T-helper 1 cell treated with Interleukin-12 subunit alpha and Interleukin-12 subunit beta and Interleukin-4 antibody, amounts not matched to agents 30 ng/mL and 1 ng/mL, for 36 hours (primary cell): ENCODE data around the gene KRTAP16-1. TPM values are rescaled to one million over a fixed set of nuclear protein-coding genes. Genes with fewer than 3 reads are reported as not detected.

ENCODE experiments used
- intact Hi-C: fragments of 100-400 bp; cut with micrococcal nuclease; formaldehyde crosslinking; loops from one replicate; pipeline ENCODE4 v1.15.1; 2024
- total RNA-seq: library from RNA; stranded (reverse); gene quantifications from 2 replicates; pipeline ENCODE4 v1.2.3, GENCODE V29; 2022

The KRTAP16-1 gene
- total RNA-seq, 1 donor from 2014 or later, result not detected

DNA sequence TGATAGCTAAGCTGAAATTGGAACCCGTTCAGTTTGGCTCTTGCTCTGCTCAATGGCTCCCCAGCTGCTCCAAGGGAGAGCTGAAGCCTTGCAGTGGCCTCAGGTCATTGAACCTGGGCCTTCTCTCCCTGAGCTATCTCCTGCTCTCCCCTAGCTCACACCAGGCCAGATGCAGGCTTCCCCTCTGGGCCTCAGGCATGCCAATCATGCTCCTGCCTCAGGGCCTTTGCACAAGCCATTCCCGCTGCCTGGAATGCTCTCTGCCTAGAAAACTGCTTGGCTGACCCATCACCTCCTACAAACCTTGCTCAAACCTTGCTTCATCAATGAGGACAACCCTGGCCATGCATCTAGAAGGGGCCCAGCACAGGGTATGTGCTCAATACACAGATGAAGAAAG lies 23.1 kb upstream of the KRTAP16-1 start:
- intact Hi-C loops, result no loop called here

DNA sequence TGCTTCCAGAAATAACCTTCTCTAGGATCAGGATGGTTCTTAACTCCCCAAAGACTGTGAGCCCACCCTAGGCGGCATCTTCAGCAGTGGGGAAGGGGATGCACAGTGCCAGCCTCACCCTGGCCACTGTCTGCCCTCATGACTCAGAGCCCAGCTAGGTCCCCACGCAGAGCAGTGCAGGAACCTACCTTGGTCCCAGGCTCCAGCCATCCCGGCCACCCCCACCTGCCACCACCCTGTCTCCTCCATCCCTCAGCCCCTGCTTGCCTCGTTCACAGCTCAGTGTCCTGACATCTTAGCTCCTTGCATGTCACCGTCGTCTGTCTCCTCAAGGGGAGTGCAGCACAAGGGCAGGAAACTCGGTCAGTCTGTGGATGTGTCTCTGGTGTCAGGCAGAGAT lies 22.5 kb upstream of the KRTAP16-1 start:
- intact Hi-C loops, result no loop called here

DNA sequence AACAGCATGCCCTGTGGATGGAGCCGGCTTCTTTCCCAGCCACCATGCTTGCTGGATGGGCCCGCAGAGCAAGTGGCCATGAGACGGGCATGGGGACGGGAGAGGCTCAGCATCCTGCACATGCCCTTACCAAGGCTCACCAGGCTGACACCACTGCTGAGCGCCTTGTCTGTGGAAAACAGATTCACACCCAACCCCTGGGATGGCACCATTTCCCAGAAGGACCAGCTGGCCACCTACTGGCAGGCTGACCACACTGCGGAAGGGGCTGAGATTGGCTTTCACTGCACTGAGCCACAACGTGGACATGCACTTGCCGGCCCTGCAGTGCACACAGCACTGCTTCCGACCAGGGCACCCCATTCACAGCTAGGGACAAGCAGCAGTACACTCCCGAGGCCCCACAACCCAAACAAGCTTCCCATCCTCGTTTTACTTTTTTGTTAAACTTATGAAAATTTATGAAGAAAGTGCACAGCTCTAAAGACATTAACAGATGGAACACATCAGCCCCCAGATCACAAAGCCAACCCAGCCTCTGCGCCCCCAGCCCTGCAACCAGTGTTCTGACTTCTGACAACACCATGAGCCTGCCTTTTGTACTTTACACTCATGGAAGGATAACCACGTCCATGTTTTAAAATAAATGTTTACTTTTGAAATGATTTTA lies 20.3 kb upstream of the KRTAP16-1 start:
- intact Hi-C loops, result no loop called here

DNA sequence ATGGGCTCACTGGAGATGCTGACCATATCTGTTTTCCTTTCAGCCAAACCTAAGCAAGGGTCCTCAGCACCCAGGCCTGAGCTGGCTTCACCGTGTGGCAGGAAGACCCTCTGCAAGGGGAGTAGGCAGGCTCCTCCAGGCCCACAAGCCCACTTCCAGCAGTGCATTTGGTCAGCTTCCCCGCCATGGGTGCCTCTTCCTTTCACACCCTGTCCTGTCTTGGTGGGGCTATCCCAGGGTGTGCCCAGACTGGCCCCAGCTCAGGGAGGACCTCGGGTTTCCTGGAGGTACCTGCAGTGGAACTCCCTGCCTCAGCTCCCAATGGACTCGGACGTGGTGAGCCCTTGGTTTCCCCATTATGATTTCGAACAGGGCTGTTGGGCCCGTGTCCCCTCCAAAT lies 19.1 kb upstream of the KRTAP16-1 start:
- intact Hi-C loops, result no loop called here

DNA sequence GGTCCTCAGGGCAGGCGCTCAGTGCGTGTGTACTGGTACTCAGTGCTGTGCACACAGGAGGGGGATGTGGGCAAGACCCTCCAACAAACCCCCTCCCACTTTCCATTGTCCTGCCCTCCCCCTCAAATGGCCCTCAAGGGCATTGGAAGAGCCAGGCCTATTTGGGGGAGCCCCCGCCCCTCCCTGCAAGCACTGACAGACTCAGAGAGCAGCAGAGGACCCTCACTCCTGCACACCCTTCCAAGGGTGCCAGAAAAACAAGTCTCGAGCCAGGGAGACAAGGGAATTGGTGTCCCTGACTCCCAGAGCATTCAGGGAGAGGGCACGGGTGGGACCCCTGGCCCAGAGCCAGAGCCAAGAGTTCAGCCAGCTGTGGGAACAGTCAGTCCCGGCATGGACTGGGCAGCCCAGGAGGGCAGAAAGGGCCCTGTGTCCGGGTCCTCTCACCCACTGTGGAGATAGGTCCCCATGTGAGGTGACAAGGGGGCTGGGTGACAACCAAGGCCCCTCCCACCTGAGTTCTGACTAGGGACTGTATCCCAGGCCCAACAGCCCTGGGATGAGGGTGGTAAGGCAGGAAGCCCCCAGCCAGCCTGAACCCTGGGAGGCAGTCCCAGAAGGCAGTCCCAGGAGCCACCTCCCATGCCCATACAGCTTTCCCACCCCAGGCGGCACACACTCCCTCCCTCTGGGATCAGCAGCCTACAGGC lies 18.5 kb upstream of the KRTAP16-1 start:
- intact Hi-C loops, result no loop called here

DNA sequence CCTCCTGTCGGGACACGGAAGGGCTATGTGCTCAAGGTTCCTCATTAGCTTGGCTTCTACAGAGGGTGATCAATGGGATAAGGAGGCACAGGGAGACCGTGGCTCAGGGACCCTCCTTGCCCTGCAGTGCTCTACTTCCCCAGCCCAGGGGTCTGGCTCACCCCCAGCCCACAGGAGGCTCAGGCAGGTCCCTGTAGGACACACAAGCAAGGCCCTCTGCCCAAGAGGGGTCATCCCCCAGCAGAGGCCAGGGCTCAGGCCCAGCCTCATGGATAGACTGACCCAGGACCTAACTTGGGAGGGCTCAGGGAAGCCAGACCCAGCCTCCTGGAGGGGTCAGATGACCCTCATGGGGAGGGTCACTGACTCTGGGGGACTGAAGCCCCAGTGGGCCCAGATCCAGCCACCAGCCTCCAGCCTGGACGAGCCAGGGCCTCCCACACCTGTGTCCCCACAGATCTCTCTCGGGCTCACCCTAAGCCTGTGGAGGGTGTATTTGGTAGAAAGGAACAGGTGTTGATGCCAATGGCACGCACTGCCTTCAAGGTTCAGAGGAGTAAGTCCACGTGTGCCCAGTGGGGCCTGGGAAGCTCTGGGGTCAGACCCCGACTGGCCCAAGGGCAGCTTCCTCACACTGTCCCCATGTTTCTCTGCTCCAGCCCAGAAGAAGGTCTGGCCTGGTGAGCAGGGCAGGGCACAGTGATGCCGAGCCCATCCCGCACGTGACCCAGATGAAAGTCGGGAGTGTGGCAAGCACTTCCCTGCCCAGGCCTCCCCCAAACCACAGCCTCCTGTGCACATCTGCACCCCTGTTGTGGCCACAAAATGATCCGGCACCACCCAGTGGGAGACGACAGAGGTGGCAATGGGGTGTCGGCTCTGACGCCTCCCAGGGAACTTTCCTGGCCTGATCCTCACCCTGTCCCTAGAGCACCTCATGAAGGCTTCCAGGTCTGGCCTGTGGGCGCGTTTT lies 17.4 kb upstream of the KRTAP16-1 start:
- intact Hi-C loops, result no loop called here

DNA sequence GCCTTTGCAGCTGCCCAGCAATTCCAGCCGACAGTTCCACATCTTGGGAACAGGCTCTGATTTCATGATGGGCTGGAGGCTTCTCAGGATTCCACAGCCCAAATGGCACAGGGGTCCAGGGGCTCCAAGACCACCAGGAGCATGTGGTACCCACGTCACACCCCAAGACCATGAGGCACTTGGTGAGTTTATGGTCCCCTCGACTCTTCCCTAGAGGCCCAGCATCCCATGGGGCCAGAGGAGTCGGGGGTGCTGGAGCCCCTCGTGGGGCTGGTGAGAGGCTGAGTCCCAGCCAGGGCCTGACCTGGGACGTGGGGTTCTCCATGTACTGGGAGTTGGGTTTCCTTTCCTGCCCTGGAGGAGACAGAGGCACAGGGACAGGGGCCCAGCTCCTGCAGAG lies 16.5 kb upstream of the KRTAP16-1 start:
- intact Hi-C loops, result no loop called here

DNA sequence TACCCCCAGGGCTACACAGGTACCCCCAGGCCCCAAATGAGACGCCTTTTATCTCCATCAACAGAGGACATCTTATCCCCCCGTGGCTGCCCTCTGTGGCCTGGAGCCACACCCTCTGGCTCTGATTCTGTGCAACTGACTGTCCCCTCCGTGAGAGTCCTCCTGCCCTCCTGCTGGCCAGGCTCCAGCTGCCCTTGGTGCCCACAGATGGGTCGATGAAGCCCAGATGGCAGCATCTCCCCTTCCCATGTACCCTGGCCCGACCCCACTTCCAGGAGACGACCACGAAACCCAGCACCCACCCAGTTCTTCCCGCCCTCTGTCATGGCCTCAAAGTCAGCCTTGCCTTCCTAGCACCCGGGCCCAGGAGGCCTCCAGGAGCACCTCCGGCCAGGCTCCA lies 16.0 kb upstream of the KRTAP16-1 start:
- intact Hi-C loops, result no loop called here

DNA sequence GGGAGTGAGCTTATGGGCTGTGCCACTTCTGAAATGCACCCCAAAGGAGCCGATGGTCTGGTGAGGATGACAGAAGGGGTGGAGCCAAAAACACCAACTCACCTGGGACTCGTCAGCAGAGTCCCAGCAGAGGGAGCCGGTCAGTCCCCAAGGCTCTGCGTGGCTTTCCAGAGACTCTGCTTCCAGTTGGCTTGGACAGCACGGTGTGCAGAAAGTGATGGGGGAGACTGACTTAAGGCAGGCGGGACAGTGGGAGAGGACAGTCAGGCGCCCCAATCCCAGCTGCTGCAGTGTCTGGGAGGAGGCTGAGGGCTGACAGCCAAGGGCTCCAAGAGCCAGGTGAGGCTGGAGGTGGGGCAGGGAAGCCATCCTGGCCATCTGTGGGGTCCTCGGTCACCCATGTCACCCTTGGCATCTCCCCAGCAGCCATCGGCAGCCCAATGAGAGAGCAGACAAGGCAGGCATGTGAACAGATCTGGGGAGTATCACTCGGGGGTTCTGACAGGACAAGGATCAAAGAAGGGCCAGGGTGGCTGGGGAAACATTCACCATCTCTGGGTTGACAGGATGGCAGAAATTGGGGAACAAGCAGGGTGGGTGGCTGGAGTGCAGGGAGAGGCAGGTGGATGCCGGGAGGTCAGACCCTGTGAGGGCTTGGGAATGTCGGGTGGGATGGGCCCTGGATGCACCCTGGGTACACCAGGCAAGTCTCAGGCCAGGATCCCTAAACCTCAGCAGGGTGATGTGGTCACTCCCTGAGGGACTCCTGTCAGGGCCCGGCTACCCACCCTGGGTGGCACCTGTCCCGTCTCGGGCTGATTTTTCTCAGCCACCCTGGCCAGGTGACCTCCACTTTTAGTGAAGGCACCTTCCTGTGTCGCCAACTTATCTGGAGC lies 15.3 kb upstream of the KRTAP16-1 start:
- intact Hi-C loops, result loop anchor here (5.0 kb wide), 2 partner anchors 343 to 967 kb away; no protein-coding TSS in a partner anchor

DNA sequence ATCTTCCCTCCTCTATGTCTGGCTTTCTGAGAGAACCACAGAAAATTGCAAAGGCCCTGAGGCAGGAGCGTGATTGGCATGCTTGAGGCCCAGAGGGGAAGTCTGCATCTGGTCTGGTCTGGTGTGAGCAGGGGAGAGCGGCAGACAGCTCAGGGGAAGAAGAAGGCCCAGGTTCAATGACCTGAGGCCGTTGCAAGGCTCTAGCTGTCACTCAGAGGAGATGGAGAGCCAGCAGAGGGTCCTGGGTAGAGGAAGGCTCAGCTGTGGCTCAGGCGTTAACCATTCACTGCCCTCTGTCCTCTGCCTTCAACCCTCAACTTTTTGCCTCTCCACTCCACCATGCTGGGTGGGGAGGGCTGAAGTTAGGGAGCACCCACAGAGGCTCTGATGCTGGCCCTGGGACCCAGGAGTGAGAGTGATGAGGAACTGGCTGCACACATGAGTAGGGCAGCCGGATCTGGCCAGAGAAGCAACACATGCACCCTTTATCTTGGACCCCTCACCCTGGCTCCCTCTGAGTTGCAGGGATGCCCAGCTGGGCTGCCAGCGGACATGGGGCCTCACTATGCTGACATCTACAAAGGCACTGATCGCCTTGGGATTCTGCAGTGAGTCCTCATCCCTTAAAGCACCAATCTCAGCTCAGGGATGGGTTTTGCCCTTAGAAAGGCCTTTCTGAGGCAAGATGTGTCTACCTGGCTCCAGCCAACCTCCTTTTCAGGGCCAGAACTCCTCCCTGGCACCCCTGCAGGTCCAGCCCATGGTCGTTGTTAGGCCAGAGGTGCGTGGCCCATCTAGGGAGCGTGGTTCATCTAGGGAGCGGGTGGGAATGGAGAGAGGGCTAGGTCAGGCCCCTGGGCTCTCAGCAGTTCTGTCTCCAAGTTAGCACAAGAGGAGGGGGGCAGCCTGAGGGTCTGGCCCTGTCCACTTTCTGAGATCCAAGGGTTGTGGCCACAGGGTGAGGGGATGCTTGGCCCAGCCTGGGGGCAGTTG lies 14.1 kb upstream of the KRTAP16-1 start:
- intact Hi-C loops, result loop anchor here (1.0 to 5.0 kb wide), 4 partner anchors 173 to 966 kb away; no protein-coding TSS in a partner anchor

DNA sequence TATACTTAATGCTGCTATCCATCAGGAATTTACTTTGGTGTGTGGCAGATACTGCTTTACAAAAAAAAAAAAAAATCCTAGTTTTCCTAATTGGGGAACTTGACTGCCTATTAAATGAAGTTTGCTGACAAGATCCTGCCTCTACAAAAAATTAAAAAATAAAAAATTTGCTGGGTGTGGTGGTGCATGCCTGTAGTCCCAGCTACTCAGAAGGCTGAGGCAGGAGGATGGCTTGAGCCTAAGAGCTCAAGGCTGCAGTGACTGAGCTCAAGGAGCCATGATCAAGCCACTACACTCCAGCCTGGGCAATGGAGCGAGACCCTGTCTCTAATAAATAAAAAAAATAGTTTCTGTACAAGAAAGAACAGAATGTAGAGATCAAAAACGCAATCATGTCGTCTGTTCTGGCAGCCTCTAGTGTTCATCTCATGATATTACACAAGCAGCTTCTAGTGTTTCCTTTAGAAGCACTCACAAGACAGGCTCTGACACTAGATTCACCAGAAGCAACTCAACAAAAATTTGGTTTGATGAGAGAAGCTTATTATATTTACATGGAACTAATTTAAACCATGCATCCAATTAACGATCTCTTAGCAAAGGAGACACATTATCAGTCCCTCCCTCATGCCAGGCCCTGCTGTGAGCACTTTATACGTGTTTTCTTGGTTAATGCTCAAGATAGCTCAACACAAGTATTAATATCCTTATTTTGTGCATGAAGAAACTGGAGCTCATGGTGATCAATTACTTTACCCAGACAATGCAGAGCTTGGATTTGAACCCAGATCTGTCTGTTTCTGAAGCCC lies 13.2 kb upstream of the KRTAP16-1 start:
- intact Hi-C loops, result loop anchor here (1.0 to 5.0 kb wide), 4 partner anchors 174 to 965 kb away; no protein-coding TSS in a partner anchor

DNA sequence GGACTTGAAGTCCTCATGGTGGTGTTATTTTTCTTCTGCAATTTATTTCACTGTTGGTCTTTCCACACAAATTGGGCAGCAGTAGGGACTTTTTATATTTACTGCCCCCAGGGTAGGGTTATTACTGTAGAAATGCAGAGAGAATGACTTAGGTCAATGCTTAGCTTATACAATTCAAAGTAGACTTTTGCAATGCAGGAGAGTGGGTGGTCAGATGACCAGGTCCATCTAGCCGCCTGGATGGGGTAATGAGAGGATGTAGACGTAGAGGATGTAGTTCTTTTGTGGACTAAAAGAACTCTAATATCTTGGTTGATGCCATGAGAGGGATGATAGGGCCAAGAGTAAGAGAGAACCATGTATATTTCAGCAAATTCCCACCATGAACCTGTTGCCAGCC lies 9.1 kb upstream of the KRTAP16-1 start:
- intact Hi-C loops, result no loop called here

DNA sequence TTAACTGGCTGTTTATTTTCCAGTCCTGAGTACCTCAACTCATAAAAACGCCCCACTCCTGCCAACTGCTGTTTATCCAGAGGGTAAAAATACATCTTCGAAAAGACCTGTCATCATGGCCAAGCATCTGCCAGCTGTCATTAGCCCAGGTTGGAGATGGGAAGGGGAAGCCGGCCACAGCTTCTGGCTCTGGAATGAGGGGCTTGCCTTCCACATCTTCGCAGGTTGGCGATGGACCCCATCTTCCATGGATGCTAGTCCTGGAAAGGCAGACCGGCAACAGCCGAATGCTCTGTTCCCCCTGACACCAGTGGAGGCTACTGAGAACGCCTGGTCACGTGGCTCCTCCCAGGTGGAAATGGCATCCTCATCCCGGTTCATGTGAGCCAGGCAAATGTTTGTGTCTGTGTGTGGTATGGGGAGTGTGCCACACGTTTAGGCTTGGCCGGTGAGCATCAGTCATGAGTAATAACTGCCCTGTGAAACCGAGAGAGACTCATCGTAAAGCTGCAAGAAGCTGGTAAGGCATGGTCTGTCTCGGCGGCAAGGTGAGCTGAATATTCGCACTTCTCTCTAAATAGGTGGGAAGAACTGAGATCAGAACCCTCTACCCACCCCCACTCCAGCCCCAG lies 6.8 kb upstream of the KRTAP16-1 start:
- intact Hi-C loops, result no loop called here

DNA sequence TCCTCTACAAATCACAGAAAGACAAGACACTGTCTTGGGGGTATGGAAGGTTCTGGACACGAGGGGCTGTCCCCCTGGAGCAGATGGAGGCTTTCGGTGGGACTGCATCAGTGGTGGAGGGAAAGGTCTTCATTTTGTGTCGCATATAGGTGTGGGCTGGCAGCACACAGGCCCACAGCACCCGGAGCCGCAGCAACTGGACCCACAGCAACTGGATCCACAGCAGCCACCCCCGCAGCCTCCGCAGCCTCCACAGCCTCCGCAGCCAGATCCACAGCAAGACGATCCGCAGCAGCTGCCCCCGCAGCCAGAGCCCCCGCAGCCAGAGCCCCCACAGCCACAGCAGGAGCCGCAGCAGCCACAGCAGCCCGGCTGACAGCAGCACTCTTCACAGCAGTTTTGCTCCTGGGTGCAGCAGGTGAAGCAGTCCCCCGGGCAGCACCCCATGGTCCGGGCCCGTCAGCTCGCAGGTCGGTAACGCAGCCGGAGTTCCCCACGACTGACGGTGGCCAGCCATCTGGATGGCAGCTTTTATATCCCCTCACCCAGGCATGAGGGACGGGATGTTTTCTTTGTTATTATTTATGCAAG lies 6.2 kb upstream of the KRTAP16-1 start, which contains the start of gene KRTAP17-1:
Gene KRTAP17-1 (minus strand): TSS at position 507 of the 591 bp plus-strand sequence. CDS start 60 bp downstream, at position 447.
- intact Hi-C loops, result no loop called here

DNA sequence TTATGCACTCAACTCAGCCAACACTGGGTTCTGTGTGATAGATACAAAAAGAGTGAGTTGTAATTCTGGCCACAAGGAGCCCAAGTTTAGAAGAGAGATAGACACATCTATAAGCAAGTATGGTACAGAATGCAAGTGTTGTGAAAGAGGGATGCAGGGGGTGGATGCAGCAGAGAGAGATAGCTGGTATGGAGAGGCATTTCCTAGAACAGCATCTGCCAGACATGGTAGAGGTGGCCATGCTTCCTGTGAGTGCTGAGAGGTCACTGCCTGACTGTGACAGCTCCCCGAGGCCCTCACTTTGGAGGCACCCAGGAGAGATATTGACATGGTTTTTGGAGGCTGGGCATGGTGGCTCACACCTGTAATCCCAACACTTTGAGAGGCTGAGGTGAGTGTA lies 2.0 kb upstream of the KRTAP16-1 start:
- intact Hi-C loops, result no loop called here

DNA sequence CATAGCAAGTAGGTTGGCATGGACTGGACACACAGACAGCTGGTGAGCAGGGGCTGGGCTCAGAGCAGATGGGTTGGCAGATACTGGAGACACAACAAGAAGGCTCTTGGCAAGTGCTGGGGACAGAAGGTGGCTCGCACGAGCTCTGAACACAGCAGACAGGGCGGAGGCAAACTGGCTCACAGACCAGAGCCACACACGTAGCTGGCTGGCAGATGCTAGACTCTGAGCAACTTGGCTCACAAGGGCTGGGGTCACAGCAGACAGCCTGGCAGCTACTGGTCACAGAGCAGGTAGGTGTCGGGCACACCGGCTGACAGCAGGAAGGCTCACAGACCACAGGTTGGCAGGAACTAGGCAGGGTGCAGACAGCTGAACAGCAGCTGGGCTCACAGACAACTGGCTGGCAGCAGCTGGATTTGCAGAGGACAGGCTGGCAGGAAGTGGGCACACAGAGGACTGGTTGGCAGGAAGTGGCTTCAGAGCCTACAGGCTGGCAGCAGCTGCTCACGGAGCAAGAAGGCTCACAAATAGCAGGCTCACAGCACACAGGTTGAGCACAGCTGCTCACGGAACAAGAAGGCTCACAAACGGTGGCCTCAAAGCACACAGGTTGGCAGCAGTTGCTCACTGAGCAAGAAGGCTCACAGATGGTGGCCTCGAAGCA lies 725 bp downstream of the KRTAP16-1 start:
- intact Hi-C loops, result loop anchor here (2.0 kb wide), 1 partner anchor 30 kb away; no protein-coding TSS in a partner anchor

DNA sequence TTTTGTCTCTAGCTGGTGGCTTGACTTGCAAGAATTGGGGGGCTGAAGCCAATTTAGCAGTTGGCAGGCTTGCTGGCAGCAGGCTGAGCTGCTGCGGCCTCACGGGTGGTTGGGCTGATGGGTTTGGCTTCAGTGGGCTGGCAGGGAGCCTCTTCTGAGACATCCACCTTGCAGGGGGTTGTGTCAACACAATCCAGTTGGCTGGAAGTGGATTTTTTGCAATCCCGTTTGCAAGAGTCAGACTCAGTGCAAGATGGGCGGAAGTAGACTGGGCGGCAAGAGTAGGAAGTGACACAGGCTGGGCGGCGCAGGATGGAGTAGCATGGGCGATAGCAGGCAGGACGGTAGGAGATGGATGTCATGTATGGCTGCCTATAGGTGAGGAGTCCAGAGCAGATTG lies 1.5 kb downstream of the KRTAP16-1 start:
- intact Hi-C loops, result loop anchor here (2.0 kb wide), 1 partner anchor 31 kb away; no protein-coding TSS in a partner anchor
